Measurements from ENCODE around the gene INCA1.

INCA1 gene

GRCh38 chr17:4955091-4955490, 42.2 kb downstream of the INCA1 start:
- TF ChIP-seq, protein P1, sequence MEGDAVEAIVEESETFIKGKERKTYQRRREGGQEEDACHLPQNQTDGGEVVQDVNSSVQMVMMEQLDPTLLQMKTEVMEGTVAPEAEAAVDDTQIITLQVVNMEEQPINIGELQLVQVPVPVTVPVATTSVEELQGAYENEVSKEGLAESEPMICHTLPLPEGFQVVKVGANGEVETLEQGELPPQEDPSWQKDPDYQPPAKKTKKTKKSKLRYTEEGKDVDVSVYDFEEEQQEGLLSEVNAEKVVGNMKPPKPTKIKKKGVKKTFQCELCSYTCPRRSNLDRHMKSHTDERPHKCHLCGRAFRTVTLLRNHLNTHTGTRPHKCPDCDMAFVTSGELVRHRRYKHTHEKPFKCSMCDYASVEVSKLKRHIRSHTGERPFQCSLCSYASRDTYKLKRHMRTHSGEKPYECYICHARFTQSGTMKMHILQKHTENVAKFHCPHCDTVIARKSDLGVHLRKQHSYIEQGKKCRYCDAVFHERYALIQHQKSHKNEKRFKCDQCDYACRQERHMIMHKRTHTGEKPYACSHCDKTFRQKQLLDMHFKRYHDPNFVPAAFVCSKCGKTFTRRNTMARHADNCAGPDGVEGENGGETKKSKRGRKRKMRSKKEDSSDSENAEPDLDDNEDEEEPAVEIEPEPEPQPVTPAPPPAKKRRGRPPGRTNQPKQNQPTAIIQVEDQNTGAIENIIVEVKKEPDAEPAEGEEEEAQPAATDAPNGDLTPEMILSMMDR (IDR thresholded peaks at IDR 0.05; ENCODE audit: low read depth, low read length) = no peak
- DNase-seq (ENCODE audit: extremely low read depth, low read depth) = no peak

DNA sequence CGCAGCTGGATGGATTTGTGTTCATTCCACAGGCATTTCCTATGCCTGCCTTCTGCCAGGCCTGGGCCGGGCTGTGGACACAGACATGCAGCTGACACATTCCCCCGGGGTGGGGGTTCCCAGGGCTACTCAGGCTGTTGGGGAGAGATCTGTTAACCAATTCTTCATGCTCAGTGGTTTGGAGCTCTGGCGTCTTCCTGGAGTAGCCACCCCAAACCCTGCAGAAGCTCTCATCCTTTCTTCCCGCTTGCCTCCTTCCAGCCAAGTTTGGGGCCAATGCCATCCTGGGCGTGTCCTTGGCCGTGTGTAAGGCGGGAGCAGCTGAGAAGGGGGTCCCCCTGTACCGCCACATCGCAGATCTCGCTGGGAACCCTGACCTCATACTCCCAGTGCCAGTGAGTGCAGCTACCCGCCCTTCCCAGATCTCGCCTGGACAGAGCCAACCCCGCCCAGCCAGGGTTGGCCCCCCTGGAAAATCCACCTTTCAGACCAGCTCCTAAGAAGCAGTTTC, 43.8 kb downstream of the INCA1 start:
- TF ChIP-seq, protein P1 (IDR thresholded peaks at IDR 0.05; ENCODE audit: low read depth, low read length) = no peak
- DNase-seq (ENCODE audit: extremely low read depth, low read depth) = no peak

GRCh38 chr17:4951486-4951885, 45.8 kb downstream of the INCA1 start:
- TF ChIP-seq, protein P1 (IDR thresholded peaks at IDR 0.05; ENCODE audit: low read depth, low read length) = no peak

DNA sequence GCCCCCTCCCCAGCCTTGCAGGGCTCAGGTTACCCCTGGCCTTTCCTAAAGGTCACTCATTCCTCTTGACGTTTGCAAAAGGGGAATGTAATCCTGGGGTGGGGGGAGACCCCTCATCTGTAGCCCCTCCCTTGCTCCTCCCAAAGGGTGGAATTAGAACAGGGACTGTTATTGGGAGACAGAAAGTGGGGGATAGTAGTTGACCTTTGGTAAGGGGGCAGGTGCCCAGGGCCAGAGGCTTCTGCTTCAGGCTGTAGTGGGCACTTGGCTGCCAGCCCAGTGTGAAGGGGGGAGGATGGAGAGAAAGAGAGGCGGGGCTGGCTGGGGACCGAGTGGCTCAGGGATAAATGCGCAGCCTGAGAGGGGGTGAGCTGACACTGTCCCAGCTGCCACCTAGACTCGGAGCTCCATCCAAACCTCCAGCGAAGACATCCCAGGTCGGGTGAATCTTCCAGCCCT, 46.5 kb downstream of the INCA1 start, which contains the start of gene ENO3:
Gene ENO3 (plus strand): TSS at position 374 of the 459 bp plus-strand sequence. CDS start 711 bp downstream, outside the sequence.
- DNase-seq (ENCODE audit: extremely low read depth, low read depth) = no peak
- TF ChIP-seq, protein P1 (IDR thresholded peaks at IDR 0.05; ENCODE audit: low read depth, low read length) = no peak

More at GRCh38 chr17:4951486-4951885, 45.8 kb downstream of the INCA1 start:
- no peak for DNase-seq (ENCODE audit: extremely low read depth, low read depth)

GRCh38 chr17:4950075-4950745, 47.1 kb downstream of the INCA1 start:
- no peak for DNase-seq (ENCODE audit: extremely low read depth, low read depth)
- TF ChIP-seq, protein P1 (IDR thresholded peaks at IDR 0.05; ENCODE audit: low read depth, low read length) = no peak

DNA sequence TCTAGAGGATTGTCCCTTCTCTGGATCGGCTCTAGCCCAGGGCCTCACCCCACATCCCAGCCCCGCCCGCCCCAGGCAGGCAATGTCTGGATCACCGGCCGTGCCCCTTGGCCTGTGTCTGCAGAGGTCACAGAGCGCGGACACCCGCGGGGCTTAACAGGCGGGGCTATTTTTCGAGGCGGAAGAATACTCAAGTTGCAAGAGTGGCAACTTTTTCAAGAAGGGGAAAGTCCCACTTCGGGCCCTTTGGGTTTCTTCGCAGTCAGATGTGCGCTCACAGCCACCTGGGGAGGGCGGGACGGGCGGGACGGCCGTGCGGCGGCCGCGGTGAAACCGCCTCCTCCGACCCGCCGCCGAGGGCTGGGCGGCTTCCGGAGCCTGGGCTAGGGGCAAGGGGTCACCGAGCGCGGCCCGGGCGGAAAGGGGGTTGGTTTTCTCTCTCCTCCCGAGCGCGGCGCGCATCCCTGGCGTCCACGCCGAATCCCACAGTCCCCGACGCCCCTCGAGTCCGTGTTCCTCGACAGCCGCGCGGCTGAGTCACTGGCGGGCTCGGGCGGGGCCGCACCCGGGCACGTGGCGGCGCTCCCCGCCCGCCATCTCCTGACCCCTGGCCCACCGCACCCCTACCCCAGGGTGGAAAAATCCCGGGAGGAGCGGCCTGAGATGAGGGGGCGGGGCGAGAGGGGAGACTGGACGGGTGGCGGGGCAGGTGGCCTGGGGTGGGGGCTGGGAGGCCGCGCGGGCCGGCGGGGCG, 47.8 kb downstream of the INCA1 start:
- TF ChIP-seq, protein P1 (IDR thresholded peaks at IDR 0.05; ENCODE audit: low read depth, low read length) = no peak
- no peak for DNase-seq (ENCODE audit: extremely low read depth, low read depth)

GRCh38 chr17:4948931-4949320, 48.4 kb downstream of the INCA1 start:
- peak; percentile 75 for DNase-seq (ENCODE audit: extremely low read depth, low read depth)
- TF ChIP-seq, protein P1 (IDR thresholded peaks at IDR 0.05; ENCODE audit: low read depth, low read length) = no peak
